GM13977 (cell line): ENCODE data around the gene RAB40A.
"Not testable (repeated sequence)": the region's sequence is repeated elsewhere in the genome, so short reads cannot be mapped to it uniquely, and the experiment has no call there.

Experiments used
- DNase-seq: peaks from one replicate; pipeline ENCODE4 v3.0.0; 2012; ENCODE audit warnings: low spot score
- CTCF ChIP-seq: IDR thresholded peaks from 2 replicates; pipeline ENCODE4 v1.5.1; 2012; ENCODE audit warnings: mild to moderate bottlenecking, control low read depth; ENCODE audit not compliant: insufficient read depth; ENCODE audit errors: extremely low read depth, missing control alignments
- in situ Hi-C: fragments of 300-500 bp; cut with MboI; formaldehyde crosslinking; loops from one replicate; pipeline ENCODE4 v1.12.0; 2022; ENCODE audit warnings: low sequenced_read_pairs, low pct_unique_long_range_greater_than_20kb, mixed read lengths, inconsistent platforms; ENCODE audit not compliant: unreplicated experiment

Gene RAB40A

GRCh38 chrX:103488332-103488731 lies 31.0 kb downstream of the RAB40A start:
- in situ Hi-C loops = no loop called here
- peak; percentile 36 for TF ChIP-seq CTCF
- DNase-seq = no peak

GRCh38 chrX:103483720-103484119 lies 35.6 kb downstream of the RAB40A start:
- TF ChIP-seq CTCF = no peak
- in situ Hi-C loops = no loop called here
- no peak for DNase-seq

GRCh38 chrX:103480526-103480925 lies 38.8 kb downstream of the RAB40A start:
- in situ Hi-C loops = no loop called here
- DNase-seq = no peak
- no peak for TF ChIP-seq CTCF

DNA sequence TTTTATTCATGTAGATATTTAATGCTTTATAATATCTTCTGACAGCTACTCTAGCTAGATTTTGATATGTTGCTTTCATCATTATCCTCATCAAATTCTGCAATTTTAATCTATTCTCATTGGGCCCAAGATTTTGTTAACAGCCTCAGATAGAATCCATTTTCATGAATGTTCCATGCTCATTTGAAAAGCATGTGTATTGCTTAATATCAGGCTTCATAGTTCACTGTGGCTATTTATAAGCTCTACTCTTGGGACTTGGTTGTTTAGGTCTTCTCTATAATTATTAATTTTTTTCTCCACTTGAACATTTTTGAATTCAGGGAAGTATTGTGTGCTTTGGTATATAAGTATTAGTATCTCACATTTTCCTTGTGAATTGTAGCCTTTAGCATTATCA lies 41.8 kb downstream of the RAB40A start:
- in situ Hi-C loops = no loop called here
- no peak for TF ChIP-seq CTCF
- no peak for DNase-seq

DNA sequence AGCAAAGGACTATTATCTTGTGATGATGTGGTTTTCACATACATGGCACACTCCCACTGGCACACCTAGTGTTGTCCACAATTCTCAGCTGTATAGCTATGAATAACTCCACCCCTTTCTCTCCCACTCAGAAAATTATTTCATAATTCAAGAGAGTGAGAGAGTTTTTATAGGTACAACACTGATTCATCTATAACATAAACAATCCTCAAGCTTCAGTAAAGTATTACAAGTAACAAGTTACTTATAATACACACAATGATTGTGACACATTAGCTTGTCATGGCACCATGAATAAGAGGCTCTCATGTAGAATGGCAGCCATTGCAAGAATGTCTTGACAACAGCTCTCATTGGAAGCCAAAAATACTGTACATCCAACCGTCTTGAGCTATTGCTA lies 43.9 kb downstream of the RAB40A start:
- DNase-seq = no peak
- in situ Hi-C loops = no loop called here
- TF ChIP-seq CTCF = no peak

DNA sequence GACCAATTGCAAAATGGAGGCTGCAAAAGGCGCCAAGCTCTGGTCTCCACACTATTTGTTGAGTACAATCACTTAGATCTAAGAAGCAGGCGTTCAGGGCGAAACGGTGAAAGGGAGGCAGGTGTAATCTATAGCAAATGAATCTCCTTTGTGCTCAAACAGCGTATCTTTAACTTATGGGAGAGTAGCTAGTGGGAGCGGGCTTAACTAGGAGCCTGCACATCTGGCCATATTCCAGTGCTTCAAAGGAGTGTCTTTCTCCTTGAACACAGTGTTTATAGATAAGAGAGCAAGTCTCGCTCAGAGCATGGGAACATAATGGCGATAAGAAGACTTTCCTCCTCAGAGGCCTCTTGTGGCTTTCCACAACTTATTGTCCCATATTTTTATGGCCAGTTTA lies 49.3 kb downstream of the RAB40A start:
- in situ Hi-C loops = loop anchor here (25.0 kb wide), 1 partner anchor 258 kb away; the partner anchor contains the start of gene BEX4

DNA sequence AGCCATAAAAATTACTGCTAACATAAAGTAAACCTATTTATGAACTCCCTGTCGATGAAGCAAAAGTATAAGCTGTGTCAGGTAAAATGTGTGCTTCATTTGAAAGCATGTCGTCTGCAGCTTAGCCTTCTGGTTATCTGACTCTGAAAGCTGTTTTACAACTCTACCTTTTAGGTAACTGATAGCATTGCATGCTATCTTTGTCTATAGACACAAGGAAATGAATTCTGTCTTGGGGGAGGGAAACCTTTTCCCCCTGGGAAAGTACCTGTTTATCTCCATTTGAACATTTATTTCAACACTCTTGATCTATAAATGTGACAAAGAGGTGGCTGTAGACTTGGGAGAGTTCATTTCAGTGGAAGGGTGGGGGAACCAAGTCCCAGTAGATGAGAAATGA lies 51.4 kb downstream of the RAB40A start:
- in situ Hi-C loops = loop anchor here (25.0 kb wide), 1 partner anchor 256 kb away; the partner anchor contains the start of gene BEX4
- no peak for TF ChIP-seq CTCF
- no peak for DNase-seq

More for the DNA sequence above, 49.3 kb downstream of the RAB40A start:
- DNase-seq = not testable (repeated sequence)
